Muscle layer of colon (tissue), 2 donors: ENCODE data around the gene MED26.
A peak's percentile ranks its signal among the peaks of the same experiment; 100 is the strongest.

Experiments used
- H3K27ac ChIP-seq: one replicate; pipeline ENCODE4 v1.7.0; 2013; ENCODE audit warnings: low read depth, mild to moderate bottlenecking, low read length, moderate library complexity
- H3K27me3 ChIP-seq, 2 donors: one replicate each; pipeline ENCODE4 v1.7.0; 2013; ENCODE audit warnings: low read length in 2 of 2, mild to moderate bottlenecking in 2 of 2; ENCODE audit not compliant: insufficient read depth in 2 of 2, control insufficient read depth in 1 of 2
- H3K36me3 ChIP-seq: one replicate; pipeline ENCODE4 v1.7.0; 2013; ENCODE audit warnings: mild to moderate bottlenecking, low read length; ENCODE audit not compliant: insufficient read depth
- H3K4me1 ChIP-seq: one replicate; pipeline ENCODE4 v1.7.0; 2013; ENCODE audit warnings: mild to moderate bottlenecking, low read length; ENCODE audit not compliant: insufficient read depth
- H3K4me3 ChIP-seq, 2 donors: one replicate each; pipeline ENCODE4 v1.7.0; 2013; ENCODE audit warnings: low read length in 2 of 2, low read depth in 1 of 2, mild to moderate bottlenecking in 1 of 2, moderate library complexity in 1 of 2
- H3K9ac ChIP-seq: one replicate; pipeline ENCODE4 v1.7.0; 2013; ENCODE audit warnings: low read length
- H3K9me3 ChIP-seq: one replicate; pipeline ENCODE4 v1.7.0; 2013; ENCODE audit warnings: mild to moderate bottlenecking, low read length
- donor health status: abdominal sarcoma.
- donor health status: Adenocarcinoma of cecum.

MED26 gene

DNA sequence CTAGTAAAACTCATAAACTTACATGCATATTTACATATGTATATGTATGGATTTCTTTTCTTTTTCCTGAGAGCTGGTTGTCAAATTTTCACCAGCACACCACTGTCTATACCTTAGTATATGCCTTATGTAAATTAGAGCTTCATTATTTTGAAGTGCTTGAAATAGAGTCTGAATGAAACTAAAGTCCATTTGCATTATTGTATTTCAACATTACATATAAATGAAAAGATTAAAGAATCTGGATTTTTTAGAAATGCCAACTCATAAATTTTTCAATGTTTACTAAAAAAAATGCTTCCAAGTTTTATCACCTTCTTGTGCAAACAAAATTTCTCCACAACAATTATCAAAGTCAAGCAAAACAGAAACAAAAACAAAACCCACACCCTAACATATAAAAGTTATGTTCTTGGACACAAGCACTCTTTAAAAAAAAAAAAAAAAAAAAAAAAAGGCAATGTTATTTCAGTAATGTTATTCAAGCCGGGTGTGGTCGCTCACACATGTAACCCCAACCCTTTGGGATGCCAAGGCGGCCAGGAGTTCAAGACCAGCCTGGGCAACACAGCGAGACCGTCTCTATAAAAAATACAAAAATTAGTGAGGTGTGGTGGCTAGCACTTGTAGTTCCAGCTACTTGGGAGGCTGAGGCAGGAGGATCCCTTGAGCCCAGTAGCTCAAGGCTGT is 18.3 kb downstream of the MED26 start:
- Histone ChIP-seq H3K27ac (no peak overlapping the region), H3K4me1 (peaks cover 50% of the 10 kb centered on the region), H3K9ac (no peak overlapping the region), H3K4me3 (no peak overlapping the region), H3K27me3 (no peaks in the 10 kb centered on the region), H3K9me3 (no peaks in the 10 kb centered on the region), H3K36me3 (no peaks in the 10 kb centered on the region)

GRCh38 chr19:16608290-16608739 is 19.7 kb downstream of the MED26 start:
- H3K36me3 ChIP-seq = no peaks in the 10 kb centered on the region
- H3K9ac ChIP-seq = no peak overlapping the region
- peak overlapping the region; percentile 69 for H3K27ac ChIP-seq
- no peaks in the 10 kb centered on the region for H3K9me3 ChIP-seq
- H3K4me3 ChIP-seq = no peak overlapping the region
- H3K27me3 ChIP-seq = no peaks in the 10 kb centered on the region
- H3K4me1 ChIP-seq = peaks cover 50% of the 10 kb centered on the region

DNA sequence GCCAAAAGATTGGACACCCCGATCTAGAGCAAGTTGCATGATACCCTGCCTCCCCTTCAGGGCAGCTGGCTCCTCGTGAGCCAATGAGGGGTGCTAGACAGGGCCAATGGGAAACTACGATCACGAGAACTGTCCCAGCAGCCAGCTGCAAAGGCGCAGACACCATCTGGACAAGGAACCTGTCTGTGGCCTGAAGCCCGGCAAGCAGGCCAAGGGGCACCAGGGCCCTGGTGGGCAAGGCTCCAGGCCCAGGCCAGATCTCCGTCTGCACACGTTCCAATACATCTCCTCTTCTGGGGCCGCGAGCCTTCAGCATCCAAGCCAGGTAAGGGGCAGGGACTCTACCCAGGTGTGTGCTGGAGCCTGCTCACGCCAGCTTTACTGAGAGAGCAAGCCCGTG is 20.2 kb downstream of the MED26 start:
- Histone ChIP-seq H3K9ac (no peak overlapping the region), H3K4me1 (peaks cover 49% of the 10 kb centered on the region), H3K27ac (peak overlapping the region; percentile 69), H3K27me3 (no peaks in the 10 kb centered on the region), H3K9me3 (no peaks in the 10 kb centered on the region), H3K4me3 (no peak overlapping the region), H3K36me3 (no peaks in the 10 kb centered on the region)

DNA sequence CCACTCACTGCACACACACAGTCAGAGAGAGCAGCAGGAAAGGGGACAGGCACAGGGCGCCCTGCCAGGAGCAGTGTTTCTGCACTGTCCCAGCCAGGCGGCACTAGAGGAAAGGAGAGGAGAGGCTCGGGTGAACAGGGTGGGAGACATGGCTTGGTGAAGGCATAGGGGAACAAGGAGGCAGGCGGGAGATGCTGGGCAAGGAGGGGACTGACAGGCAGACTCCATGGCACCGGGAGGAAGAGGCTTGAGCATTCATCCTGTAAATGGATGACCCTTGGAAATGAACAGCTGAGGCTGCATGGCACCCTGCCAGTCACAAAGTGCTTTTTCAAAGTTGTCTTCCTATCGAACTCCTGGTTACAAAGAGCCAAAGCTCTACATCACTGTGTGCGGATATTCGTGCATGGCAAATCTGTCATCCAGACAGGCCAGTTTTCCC is 22.4 kb downstream of the MED26 start:
- H3K9me3 ChIP-seq = no peaks in the 10 kb centered on the region
- H3K4me3 ChIP-seq = no peak overlapping the region
- no peaks in the 10 kb centered on the region for H3K36me3 ChIP-seq
- peaks cover 39% of the 10 kb centered on the region for H3K4me1 ChIP-seq
- no peak overlapping the region for H3K9ac ChIP-seq
- no peaks in the 10 kb centered on the region for H3K27me3 ChIP-seq
- no peak overlapping the region for H3K27ac ChIP-seq

DNA sequence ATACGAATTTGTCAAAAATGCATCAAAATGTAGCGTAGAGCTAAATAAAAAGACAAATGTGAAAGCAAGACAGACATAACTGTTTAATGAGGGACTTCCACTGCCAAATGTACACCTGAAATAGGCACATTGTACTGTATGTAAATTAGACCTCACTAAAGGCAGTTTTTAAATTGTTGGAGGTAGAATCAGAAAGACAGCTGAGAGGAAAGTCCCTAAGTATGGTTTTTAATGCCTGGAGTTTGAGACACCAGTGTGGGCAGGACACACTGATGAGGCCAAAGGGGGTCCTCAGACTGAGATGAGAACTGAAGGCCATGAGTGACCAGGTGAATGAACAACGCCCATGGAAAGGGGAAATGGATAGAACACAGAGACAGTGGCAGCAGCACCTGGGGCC is 22.9 kb downstream of the MED26 start:
- H3K27ac ChIP-seq = no peak overlapping the region

DNA sequence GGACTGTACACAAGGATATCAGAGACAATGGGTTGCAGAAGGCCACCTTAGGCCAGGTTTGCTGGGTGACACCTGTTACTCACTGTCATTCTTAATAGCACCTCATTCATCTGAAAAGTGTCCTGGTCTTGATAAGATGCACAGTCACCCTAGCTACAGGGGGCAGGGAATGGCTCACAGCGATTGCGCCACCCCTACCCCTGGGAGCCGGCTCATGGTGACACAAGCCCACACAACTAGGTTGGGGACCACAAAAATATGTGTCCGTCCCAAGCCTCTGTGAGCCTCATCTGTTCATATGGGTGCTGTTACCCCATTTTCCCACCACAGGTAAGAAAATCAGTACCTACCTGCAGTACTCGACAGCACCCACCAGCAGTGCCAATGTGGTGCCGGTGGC is 23.4 kb downstream of the MED26 start:
- H3K9me3 ChIP-seq = no peaks in the 10 kb centered on the region
- no peaks in the 10 kb centered on the region for H3K27me3 ChIP-seq
- H3K36me3 ChIP-seq = no peaks in the 10 kb centered on the region
- no peak overlapping the region for H3K4me3 ChIP-seq
- peaks cover 47% of the 10 kb centered on the region for H3K4me1 ChIP-seq
- H3K27ac ChIP-seq = no peak overlapping the region
- no peak overlapping the region for H3K9ac ChIP-seq

More for the DNA sequence above, 22.9 kb downstream of the MED26 start:
- Histone ChIP-seq H3K27me3 (no peaks in the 10 kb centered on the region), H3K9ac (no peak overlapping the region), H3K4me1 (peaks cover 44% of the 10 kb centered on the region), H3K36me3 (no peaks in the 10 kb centered on the region), H3K9me3 (no peaks in the 10 kb centered on the region), H3K4me3 (no peak overlapping the region)

GRCh38 chr19:16603090-16603489 is 24.9 kb downstream of the MED26 start:
- H3K27ac ChIP-seq = no peak overlapping the region
- no peak overlapping the region for H3K9ac ChIP-seq
- H3K9me3 ChIP-seq = no peaks in the 10 kb centered on the region
- peaks cover 47% of the 10 kb centered on the region for H3K4me1 ChIP-seq
- H3K36me3 ChIP-seq = no peaks in the 10 kb centered on the region
- H3K27me3 ChIP-seq = no peaks in the 10 kb centered on the region
- H3K4me3 ChIP-seq = no peak overlapping the region

DNA sequence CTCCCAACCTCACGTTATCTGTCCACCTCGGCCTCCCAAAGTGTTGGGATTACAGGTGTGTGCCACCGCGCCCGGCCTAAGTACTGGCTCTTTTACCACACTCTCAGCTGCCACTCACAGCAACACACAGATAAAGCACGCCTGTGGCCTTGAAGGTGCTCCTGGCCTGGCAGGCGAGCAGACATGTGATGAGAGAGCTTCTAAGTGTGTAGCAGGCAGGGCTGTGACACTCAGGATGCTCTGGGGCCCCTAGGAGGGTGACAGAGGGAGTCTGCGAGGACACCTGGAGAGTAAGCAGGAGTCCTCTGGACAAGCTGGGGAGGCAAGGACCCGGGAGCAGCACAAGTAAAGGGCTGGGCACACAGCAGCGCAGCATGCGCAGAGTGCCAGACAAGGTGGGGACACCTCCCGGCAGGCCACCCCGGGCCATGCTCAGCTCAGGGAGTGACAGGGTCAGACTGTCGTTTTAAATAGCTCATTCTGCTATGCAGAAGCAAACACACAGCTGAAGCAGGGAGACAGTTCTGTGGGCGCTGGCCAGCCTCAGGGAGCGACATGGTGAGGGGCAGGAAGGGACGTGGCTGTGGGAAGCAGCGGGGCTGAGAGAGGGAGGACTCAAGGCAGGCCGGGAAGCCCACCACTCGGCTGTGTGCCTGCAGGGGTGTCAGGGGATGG is 26.5 kb downstream of the MED26 start:
- Histone ChIP-seq H3K27me3 (no peaks in the 10 kb centered on the region), H3K9ac (no peak overlapping the region), H3K9me3 (no peaks in the 10 kb centered on the region), H3K4me3 (no peak overlapping the region), H3K4me1 (peaks cover 42% of the 10 kb centered on the region), H3K27ac (no peak overlapping the region), H3K36me3 (no peaks in the 10 kb centered on the region)

- Histone ChIP-seq H3K4me1 (peaks cover 40% of the 10 kb centered on the region), H3K27ac (no peak overlapping the region), H3K9me3 (no peaks in the 10 kb centered on the region)
Observed at GRCh38 chr19:16600824-16601223, 27.2 kb downstream of the MED26 start.

DNA sequence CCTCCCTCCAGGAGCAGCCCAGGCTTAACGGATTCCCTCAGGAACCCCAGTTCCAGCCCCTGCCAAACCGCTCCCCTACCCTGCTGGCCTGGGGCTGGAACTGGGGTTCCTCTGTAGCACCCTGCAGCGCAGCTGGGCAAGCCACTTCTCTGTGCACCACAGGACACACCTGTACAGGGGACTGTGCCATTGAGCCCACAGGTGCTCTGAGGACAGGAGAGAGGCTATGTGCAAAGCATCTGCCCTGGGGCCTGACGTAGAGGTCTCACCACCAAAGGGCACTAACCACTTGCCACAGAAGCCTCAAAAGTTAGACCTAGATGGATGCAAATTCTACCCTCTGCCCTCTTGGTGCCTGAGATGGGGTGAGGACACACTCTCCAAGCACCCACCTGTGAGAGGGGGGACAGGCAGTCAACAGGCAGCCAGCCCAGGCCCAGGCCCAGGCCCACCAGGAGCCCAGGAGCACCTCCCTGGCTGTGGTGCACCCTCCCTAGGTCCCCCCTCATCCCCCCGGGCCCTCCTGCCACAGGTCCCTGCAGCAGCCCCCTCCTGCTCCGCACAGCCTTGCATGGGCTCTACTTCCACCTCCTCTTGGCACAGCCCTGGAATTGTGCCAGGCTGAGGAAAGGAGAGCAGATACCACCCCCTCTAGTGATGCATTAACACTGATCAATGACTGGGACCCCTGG is 28.2 kb downstream of the MED26 start:
- no peaks in the 10 kb centered on the region for H3K36me3 ChIP-seq
- no peaks in the 10 kb centered on the region for H3K9me3 ChIP-seq
- H3K27ac ChIP-seq = no peak overlapping the region
- H3K9ac ChIP-seq = no peak overlapping the region
- no peak overlapping the region for H3K4me3 ChIP-seq
- H3K27me3 ChIP-seq = no peaks in the 10 kb centered on the region
- peaks cover 39% of the 10 kb centered on the region for H3K4me1 ChIP-seq

More at GRCh38 chr19:16600824-16601223, 27.2 kb downstream of the MED26 start:
- H3K4me3 ChIP-seq = no peak overlapping the region
- H3K36me3 ChIP-seq = no peaks in the 10 kb centered on the region
- H3K27me3 ChIP-seq = no peaks in the 10 kb centered on the region
- no peak overlapping the region for H3K9ac ChIP-seq

GRCh38 chr19:16598848-16599247 is 29.2 kb downstream of the MED26 start:
- no peak overlapping the region for H3K4me3 ChIP-seq
- H3K36me3 ChIP-seq = no peaks in the 10 kb centered on the region
- H3K9me3 ChIP-seq = no peaks in the 10 kb centered on the region
- H3K4me1 ChIP-seq = peaks cover 39% of the 10 kb centered on the region
- H3K27me3 ChIP-seq = no peaks in the 10 kb centered on the region
- no peak overlapping the region for H3K9ac ChIP-seq
- H3K27ac ChIP-seq = peak overlapping the region; percentile 10
